ENCODE data around the gene JCAD. TPM values are rescaled to one million over a fixed set of nuclear protein-coding genes. Genes with fewer than 3 reads are reported as not detected.

Gene JCAD
- total and polyA plus RNA-seq, 2 of the 8 experiments (the other 6 are each of a cell fraction or from before 2014, with no cell fraction given), result 0.56 to 5.2 TPM

- no peak for TF ChIP-seq NRF1 (IDR thresholded peaks at IDR 0.05; ENCODE audit: low read depth, low read length)
- no peak for TF ChIP-seq KDM4A (IDR thresholded peaks at IDR 0.05; ENCODE audit: low read depth, low read length, severe bottlenecking)
- TF ChIP-seq RNF2 (IDR thresholded peaks at IDR 0.05; ENCODE audit: borderline replicate concordance, low read depth, low read length, missing control alignments, poor library complexity, severe bottlenecking), result no peak
These were observed 90.8 kb downstream of the JCAD start (continued) for GRCh38 chr10:29968585-29968984.
